ENCODE data around the gene ATP4A.

ATP4A gene

GRCh38 chr19:35565016-35565856 is 1.8 kb upstream of the ATP4A start:
- no peak for DNase-seq

- no peak for DNase-seq
Measured at GRCh38 chr19:35562776-35563175, 682 bp downstream of the ATP4A start.

GRCh38 chr19:35562336-35562735 is 1.1 kb downstream of the ATP4A start:
- DNase-seq = no peak

GRCh38 chr19:35561436-35561835 is 2.0 kb downstream of the ATP4A start:
- DNase-seq = no peak

DNA sequence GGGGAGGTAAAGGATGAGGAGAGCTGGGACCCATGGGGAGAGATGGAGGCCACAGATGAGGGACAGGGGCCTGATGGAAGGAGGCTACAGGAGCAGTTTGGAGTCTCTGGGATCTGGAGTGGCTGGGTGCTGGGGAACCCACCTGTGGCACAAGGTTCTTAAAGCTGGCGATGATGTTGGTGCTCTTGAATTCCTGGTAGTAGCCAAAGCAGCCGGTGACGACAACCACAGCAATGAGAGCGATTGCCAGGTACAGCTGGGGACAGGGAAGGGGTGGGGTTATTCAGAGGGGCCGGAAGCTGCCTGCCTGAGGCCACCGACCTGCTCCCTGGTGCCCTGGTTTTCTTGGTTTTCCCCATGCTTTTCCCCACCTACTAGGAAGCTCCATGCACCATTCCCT is 2.8 kb downstream of the ATP4A start:
- no peak for DNase-seq

DNA sequence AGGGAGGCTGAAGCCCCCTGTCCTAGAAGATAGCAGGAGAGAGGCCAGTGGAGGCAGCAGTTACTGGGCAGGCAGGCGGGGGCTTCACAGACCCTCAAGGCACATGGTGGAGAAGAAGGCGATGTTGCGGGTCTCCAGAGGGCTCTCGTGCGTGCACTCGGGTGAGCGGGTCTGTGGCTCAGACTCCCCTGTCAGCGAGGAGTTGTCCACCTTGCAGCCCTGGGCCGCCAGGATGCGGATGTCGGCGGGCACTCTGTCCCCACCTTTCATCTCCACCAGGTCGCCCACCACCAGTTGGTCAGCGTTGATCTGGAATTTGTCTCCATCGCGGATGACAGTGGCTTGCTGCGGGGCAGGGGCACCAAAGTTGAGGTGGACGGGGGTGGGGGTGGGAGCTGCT is 3.2 kb downstream of the ATP4A start:
- DNase-seq = no peak

- no peak for DNase-seq
Measured at GRCh38 chr19:35559781-35560180, 3.7 kb downstream of the ATP4A start.

DNA sequence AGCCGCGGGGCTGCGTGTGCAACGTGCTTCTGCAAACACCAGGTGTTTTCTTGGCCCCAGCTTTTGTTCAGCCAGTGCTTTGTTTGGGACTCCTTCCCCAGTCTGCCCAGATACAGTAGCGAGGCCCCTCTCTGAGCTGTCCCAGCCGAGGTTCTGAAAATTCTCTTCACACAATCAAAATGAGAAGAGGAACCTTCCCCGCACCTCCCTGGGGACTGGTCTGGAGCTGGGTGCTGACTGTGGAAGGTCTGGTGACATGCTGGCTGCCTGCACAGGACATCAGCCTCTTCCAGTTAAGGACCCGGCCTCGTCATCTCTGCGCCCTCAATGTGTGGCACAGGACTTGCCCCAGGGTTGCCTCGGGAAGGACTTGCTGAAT is 4.2 kb downstream of the ATP4A start:
- no peak for DNase-seq

DNA sequence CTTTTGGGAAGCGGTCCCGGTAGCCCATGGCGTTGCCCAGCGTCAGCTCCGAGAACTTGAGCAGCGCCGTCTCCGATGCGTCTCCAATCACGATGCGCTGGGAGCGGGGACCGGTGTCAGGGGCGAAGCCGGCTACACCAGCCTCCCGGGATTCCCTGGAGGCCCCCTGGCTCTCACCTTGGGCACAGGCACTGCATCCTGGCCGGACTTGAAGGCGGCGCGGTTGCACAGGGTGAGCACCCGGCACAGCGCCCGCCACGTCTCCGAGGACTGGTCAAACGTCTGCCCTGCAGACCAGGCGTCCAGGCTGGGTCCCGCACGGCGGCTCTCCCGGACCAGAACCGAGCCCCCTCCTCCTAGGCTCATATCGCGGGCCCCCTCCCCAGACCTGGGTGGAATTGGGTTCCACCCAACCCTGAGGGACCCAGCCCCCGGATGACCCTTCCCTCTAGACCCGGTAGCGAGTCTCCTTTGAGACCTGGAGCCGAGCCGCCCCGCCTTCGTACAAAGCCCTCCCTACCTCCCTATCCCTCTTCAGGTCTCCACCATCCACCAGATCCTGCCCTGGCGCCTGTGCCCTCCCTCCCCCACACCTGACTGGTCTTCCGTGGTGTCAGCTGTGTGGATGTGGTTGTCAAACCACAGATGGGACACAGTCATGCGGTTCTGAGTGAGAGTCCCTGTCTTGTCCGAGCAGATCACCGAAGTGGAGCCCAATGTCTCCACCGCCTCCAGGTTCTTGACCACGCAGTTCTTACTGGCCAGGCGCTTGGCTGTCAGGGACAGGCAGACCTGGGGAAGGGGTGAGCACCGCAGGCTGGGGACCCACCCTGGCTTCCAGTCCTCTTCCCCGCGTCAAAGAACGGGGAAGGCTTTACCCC is 4.8 kb downstream of the ATP4A start:
- DNase-seq = no peak

DNA sequence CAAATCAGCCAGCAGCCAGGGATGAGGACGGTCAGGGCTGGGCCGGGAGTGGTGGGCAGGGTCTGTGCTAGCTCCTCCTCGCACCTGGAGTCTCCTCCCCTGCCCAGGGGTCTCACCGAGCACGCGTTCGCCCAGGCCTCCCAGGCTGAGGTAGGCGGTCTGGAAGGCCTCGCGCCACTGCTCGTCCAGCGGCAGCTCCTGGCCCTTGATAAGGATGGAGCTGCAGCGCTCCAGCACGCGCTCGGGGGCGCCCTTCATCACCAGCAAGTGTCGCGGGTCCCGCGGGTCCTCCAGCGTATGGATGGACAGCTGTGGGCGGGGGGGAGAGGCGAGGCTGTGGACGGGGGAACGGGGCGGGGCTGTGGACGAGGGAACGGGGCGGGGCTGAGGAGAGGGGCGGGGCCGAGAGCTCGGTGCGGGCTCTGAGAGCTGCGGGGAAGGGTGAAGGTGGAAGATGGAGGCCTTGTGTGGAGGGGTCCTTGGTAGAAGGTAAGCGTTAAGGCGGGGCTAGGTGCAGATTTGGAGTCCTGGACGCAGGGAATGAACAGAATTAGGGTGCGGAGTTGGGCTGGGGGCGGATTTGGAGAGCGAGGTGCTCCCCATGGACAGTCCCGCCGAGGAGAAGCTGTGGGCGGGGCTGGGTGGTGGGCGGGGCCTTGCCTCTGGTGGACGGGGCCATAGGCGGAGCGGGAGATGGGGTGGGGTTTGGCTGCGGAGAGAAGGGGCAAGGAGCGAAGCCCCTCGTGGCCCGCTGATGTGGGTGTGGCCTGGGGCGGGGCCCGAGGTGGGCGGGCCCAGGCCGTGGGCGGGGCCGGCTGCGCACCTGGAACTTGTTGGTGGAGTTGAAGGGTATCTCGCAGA is 5.7 kb downstream of the ATP4A start:
- no peak for DNase-seq

DNA sequence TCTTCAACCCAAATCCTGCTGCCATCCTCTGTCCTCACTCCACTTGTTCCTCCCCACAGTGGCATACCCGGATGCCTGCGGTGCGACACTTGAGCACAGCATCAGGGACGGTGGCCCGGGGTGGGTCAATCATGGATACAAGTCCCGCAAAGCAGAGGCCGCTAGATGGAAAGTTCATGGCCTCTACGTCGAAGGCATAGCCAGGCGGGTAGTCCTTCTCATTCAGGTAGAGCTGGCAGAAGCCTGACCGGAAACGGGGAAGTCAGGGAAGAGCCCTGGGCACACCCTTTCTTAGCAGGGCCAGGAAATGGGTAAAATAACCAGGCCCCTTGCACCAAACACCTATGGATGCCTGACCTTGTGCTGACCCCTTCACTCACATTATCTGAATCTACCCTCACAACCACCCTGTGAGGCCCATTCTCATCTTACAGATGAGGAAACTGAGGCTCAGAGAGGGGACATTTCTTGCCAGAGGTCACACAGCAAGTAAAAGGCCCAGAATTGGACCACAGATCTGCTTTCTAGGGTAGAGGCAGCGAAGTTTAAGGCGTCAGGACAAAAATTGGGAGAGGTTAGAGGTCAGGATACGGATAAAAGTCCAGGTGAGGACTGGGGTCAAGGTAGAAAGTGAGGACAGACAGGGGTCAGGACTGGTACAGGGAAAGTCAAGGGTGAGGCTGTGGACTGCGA is 6.5 kb downstream of the ATP4A start:
- no peak for DNase-seq

DNA sequence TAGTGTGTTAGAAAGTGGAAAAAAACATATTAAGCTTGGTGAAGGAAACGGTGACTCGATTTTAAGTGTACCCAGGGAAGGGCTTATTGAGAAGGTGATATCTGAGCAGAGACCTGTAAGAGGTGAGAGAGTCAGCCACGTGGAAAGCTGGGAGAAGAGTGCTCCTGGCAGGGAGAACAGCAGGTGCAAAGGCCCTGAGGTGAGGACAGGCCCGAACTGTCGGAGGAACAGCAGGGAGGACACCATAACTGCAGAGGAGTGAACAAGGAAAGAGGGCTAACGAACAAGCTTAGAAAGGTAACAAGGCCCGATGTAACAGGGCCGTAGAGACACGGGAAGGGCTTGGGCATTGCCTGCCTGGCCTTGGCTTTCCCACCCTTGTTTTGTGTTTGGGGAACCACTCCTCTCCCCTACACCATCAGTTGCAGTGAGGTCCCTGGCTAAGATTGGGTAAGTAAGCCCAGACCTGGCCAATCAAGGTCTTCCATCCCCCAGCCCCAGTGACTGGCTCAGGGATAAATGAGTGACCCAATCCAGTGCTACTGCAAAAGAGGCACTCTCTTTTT is 7.3 kb downstream of the ATP4A start:
- no peak for DNase-seq

- DNase-seq = no peak
Measured at GRCh38 chr19:35555301-35556005, 8.0 kb downstream of the ATP4A start.

- DNase-seq = no peak
Measured at GRCh38 chr19:35554076-35554475, 9.4 kb downstream of the ATP4A start.

- DNase-seq = no peak
Measured at GRCh38 chr19:35553385-35554000, 10.0 kb downstream of the ATP4A start.

DNA sequence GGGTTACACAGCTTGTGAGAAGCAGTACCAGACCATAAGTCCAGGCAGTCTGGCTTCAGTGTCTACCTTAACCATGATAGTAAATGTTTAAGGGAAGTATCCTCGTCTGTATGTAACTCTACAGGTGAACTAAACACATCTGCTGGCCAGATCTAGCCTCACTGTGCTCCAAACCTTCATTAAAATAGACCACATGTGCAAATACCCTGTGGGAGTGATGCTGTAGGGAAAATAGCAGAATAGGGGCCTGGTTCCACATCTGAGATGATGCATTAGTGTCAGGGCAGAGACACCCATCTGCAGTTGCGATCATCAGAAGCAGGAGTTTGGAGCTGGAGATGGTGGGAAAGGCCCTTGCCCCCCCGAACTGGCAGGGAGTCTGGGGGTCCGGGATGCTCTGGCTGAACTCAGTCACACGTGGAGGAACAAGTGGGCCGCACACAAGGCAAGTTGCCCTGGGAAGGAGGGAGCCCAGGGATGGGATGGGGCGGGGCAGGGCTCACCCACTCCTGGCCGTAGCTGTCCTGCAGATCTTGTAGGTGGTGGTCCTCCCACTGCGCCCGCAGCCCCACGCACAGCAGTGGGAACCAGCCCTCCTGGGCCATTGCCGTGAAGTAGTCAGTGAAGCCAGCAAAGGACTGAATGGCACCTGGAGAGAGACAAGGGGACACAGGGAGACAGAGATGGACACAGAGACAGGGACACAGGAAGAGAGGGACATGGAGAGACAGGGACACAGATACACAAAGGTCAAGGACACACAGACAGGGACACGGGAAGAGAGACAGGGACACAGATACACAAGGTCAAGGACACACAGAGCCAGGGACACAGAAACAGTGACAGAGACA is 10.7 kb downstream of the ATP4A start:
- DNase-seq = no peak

- DNase-seq = no peak
Measured at GRCh38 chr19:35551091-35551810, 12.2 kb downstream of the ATP4A start.

- DNase-seq = no peak
Measured at GRCh38 chr19:35549879-35550523, 13.5 kb downstream of the ATP4A start.

All from NCI-H1436 treated with DMSO at 0.1 percent for 48 hours (cell line).